ENCODE data around the gene LGR6. TPM values are rescaled to one million over a fixed set of nuclear protein-coding genes. Genes with fewer than 3 reads are reported as not detected.

Gene LGR6
- total RNA-seq, 4 donors from 2014 or later, result 0.53 to 3.3 (median 2.3) TPM

DNA sequence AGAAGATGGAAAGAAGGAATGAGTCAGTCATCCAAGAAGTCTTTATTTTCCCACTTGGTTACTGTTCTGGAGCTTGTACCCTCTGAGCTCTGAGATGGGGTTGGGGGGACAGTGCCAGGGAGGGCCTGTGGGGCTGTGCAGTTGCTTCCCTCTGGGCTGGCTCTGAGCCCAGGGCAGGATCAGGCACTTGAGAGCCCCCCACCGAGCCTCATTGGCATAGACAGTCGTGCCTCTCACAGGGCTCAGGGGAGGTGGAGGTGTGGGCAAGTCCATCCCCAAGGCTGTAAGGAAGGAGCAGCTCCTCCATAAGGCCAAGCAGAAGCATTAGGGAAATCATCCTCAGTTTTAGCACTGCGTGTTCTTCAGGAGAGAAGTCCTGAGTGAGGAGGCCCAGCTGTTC, 46.6 kb upstream of the LGR6 start:
- no peaks in the 10 kb centered on the region for H3K27me3 ChIP-seq
- TF ChIP-seq, protein P1, sequence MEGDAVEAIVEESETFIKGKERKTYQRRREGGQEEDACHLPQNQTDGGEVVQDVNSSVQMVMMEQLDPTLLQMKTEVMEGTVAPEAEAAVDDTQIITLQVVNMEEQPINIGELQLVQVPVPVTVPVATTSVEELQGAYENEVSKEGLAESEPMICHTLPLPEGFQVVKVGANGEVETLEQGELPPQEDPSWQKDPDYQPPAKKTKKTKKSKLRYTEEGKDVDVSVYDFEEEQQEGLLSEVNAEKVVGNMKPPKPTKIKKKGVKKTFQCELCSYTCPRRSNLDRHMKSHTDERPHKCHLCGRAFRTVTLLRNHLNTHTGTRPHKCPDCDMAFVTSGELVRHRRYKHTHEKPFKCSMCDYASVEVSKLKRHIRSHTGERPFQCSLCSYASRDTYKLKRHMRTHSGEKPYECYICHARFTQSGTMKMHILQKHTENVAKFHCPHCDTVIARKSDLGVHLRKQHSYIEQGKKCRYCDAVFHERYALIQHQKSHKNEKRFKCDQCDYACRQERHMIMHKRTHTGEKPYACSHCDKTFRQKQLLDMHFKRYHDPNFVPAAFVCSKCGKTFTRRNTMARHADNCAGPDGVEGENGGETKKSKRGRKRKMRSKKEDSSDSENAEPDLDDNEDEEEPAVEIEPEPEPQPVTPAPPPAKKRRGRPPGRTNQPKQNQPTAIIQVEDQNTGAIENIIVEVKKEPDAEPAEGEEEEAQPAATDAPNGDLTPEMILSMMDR (IDR thresholded peaks at IDR 0.05), result no peak
- no peak for TF ChIP-seq POLR2A (IDR thresholded peaks at IDR 0.05)
- H3K27ac ChIP-seq, result no peak overlapping the region
- H3K4me3 ChIP-seq, result no peak overlapping the region
- no peaks in the 10 kb centered on the region for H3K9me3 ChIP-seq
- DNase-seq, result no peak
- no peaks in the 10 kb centered on the region for H3K36me3 ChIP-seq
- H3K4me1 ChIP-seq, result peaks cover 0 to 14% (median 10%) of the 10 kb centered on the region in 4 donors

DNA sequence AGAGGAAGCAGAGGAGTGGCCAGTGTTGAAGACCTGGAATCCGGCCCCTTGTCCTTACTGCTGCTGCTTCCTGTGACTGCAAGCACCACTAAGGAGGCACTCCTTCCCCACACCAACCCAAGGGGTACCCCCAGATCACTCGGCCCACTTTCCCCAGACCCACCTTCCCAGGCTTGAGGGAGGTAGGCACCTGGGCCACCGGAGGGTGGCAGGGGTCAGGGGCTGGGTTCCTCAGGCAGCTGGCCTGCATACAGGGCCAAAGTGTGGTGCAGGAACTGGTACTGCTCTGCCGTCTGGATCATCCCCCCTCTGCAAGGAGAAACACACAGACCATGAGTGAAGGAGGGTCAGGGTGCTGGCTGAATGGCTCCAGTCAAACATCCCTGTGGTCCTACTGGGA, 45.2 kb upstream of the LGR6 start:
- H3K9me3 ChIP-seq, result no peaks in the 10 kb centered on the region
- DNase-seq, result no peak
- H3K4me1 ChIP-seq, result peaks cover 0 to 5% (median 2%) of the 10 kb centered on the region in 4 donors
- no peak for TF ChIP-seq POLR2A (IDR thresholded peaks at IDR 0.05)
- TF ChIP-seq, protein P1 (IDR thresholded peaks at IDR 0.05), result no peak
- H3K36me3 ChIP-seq, result no peaks in the 10 kb centered on the region
- no peak overlapping the region for H3K4me3 ChIP-seq
- H3K27me3 ChIP-seq, result no peaks in the 10 kb centered on the region
- H3K27ac ChIP-seq, result no peak overlapping the region

DNA sequence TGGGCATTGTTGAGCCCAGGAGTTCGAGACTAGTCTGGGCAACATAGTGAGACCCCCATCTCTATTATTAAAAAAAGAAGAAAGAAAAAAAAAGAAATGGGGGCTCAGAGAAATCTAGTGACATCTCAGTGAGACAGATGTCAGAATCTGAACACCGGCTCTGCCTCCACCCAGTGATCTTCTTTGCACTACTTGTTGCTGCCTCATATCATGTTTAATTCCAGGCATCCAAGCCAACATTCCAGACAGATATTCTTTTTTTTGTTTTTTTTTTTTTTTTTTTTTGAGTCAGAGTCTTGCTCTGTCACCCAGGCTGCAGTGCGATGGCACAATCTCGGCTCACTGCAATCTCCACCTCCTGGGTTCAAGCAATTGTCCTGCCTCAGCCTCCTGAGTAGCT, 44.0 kb upstream of the LGR6 start:
- Histone ChIP-seq H3K36me3 (no peaks in the 10 kb centered on the region), H3K4me1 (peaks cover 0 to 5% (median 2%) of the 10 kb centered on the region in 4 donors), H3K4me3 (no peak overlapping the region), H3K9me3 (no peaks in the 10 kb centered on the region), H3K27ac (no peak overlapping the region), H3K27me3 (no peaks in the 10 kb centered on the region)
- TF ChIP-seq POLR2A (IDR thresholded peaks at IDR 0.05), result no peak
- TF ChIP-seq, protein P1 (IDR thresholded peaks at IDR 0.05), result no peak
- no peak for DNase-seq

DNA sequence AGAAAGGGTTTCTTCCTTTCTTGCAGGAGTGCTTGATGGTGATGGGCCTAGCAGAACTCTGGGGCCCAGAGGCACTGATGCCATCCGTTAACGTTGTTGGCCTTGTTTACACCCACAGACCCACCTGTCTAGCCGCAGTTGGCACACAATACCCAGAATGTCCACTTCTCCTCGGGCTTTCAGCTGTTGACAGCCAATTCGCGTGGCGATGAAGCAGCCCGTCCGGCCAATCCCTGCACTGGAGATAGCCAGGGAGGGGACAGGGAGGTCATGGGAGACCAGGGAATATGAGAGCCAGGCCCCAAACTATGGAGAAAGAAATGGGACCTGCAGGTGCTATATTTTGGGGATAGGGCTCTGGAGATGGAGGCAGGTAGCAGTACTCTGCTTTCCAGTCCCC, 43.4 kb upstream of the LGR6 start:
- Histone ChIP-seq H3K9me3 (no peaks in the 10 kb centered on the region), H3K36me3 (no peaks in the 10 kb centered on the region), H3K27ac (no peak overlapping the region), H3K4me3 (no peak overlapping the region), H3K4me1 (peaks cover 0 to 4% (median 2%) of the 10 kb centered on the region in 4 donors), H3K27me3 (no peaks in the 10 kb centered on the region)
- no peak for TF ChIP-seq POLR2A (IDR thresholded peaks at IDR 0.05)
- TF ChIP-seq, protein P1 (IDR thresholded peaks at IDR 0.05), result no peak
- no peak for DNase-seq

DNA sequence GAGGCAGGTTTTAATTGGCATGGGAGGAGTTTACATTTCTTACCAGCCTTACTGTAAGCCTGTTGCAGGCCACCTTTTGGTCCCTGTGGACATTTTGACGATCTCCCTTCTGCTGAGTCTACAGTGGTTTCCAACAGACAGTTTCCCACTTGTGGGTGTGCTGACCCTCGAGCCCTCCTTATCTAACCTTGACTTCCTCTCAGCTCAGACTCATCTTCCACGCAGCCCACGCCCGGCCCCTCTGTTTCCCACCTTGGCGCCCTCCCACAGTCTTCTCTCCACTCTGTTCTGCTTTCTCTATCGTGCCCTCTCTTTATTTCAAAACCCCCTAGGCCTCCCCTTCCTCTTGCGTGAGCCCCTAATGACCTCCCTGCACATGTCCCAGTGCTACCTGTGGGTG, 43.0 kb upstream of the LGR6 start:
- no peak overlapping the region for H3K27ac ChIP-seq
- no peaks in the 10 kb centered on the region for H3K4me1 ChIP-seq
- H3K9me3 ChIP-seq, result no peaks in the 10 kb centered on the region
- DNase-seq, result no peak
- H3K27me3 ChIP-seq, result no peaks in the 10 kb centered on the region
- H3K4me3 ChIP-seq, result no peak overlapping the region
- H3K36me3 ChIP-seq, result no peaks in the 10 kb centered on the region
- TF ChIP-seq, protein P1 (IDR thresholded peaks at IDR 0.05), result no peak
- no peak for TF ChIP-seq POLR2A (IDR thresholded peaks at IDR 0.05)

DNA sequence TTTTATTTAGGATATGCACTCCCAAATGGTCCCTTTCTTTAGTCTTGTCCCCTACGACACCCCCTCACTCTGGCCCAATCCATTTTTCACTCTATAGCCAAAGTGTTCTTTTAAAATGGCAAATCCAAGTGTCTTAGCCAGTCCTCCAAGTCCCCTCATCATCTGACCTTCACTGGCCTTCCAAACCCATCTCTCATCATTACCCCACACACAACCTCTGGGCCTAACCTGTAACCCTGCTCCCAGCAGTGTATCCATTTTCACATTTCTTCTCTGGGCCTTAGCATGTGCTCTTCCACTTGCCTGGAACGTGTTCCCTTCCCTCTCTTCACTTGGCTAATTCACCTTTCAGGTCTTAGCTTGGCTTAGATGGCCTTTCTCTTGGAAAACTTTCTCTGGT, 42.6 kb upstream of the LGR6 start:
- DNase-seq, result no peak
- Histone ChIP-seq H3K9me3 (no peaks in the 10 kb centered on the region), H3K36me3 (no peaks in the 10 kb centered on the region), H3K27me3 (no peaks in the 10 kb centered on the region), H3K4me1 (no peaks in the 10 kb centered on the region), H3K27ac (no peak overlapping the region), H3K4me3 (no peak overlapping the region)
- no peak for TF ChIP-seq POLR2A (IDR thresholded peaks at IDR 0.05)
- TF ChIP-seq, protein P1 (IDR thresholded peaks at IDR 0.05), result no peak

All from Peyer's patch (tissue), 4 donors.